GM12878 (cell line): ENCODE measurements around the gene IL36B.

Experiments
- BHLHE40 ChIP-seq, 2 experiments: fragments of 450-650 bp in 1 of 2; IDR thresholded peaks; 2 replicates each; pipeline ENCODE4 v1.6.1; 2011 to 2017; ENCODE audit warnings: low read depth in 2 of 2, borderline replicate concordance in 1 of 2, improper control_type of control experiment in 1 of 2, low read length in 1 of 2, mild to moderate bottlenecking in 1 of 2
- EP300 ChIP-seq, 2 experiments: fragments of 150-350 bp in 1 of 2; IDR thresholded peaks; 2 replicates each; pipeline ENCODE4 v1.6.1; 2011 to 2012; ENCODE audit warnings: low read depth in 2 of 2, low read length in 2 of 2, borderline replicate concordance in 1 of 2, improper control_type of control experiment in 1 of 2, inconsistent platforms in 1 of 2; ENCODE audit not compliant: control insufficient read depth in 1 of 2
- NBN ChIP-seq: fragments of 450-650 bp; IDR thresholded peaks from 2 replicates; pipeline ENCODE4 v1.6.1; 2016
- YY1 ChIP-seq: IDR thresholded peaks from 2 replicates; pipeline ENCODE4 v1.6.1; 2011; ENCODE audit warnings: low read depth, mild to moderate bottlenecking, low read length
- TF ChIP-seq, protein P1 (sequence below): fragments of 450-650 bp; formaldehyde crosslinking; IDR thresholded peaks from 2 replicates; pipeline ENCODE4 v1.4.0; 2022; ENCODE audit warnings: mild to moderate bottlenecking, moderate library complexity
- TF ChIP-seq, protein P2 (sequence below): IDR thresholded peaks from 2 replicates; pipeline ENCODE4 v1.6.1; 2012; ENCODE audit warnings: low read depth, low read length, improper control_type of control experiment
- TF ChIP-seq, protein P3 (sequence below), 3 experiments: IDR thresholded peaks in 2 of 3; conservative IDR thresholded peaks in 1 of 3; 2 replicates each; pipeline ENCODE4 v1.5.1; 2011; ENCODE audit warnings: low read depth in 3 of 3, low read length in 3 of 3, mild to moderate bottlenecking in 3 of 3, control low read depth in 2 of 3, moderate library complexity in 2 of 3, inconsistent platforms in 1 of 3, mixed read lengths in 1 of 3; ENCODE audit not compliant: control insufficient read depth in 2 of 3, insufficient read depth in 1 of 3; ENCODE audit errors: extremely low read depth in 1 of 3

DNA sequence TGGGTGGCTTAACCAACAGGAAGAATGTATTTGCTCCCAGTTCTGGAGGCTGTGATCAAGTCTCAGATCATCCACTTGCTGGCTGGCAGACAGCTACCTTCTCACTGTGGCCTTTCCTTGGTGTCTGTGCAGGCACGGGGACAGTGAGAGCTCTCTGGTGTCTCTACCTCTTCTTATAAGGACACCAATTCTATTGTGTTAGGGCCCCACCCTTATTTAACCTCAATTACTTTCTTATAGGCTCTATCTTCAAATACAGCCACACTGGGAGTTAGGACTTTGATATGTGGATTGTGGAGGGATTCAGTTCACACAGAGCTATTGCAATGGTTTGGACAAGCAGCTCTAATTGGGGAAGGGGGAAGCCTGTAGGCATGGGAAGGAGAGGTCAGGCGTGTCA lies 49.5 kb upstream of the IL36B start:
- TF ChIP-seq YY1 (no peak), NBN (no peak), EP300 (IDR thresholded peaks at IDR 0.05; ENCODE audit: borderline replicate concordance in 1 of 2, control insufficient read depth in 1 of 2, low read depth in 2 of 2, low read length in 2 of 2) (no peak), BHLHE40 (IDR thresholded peaks at IDR 0.05; ENCODE audit: borderline replicate concordance in 1 of 2, low read depth in 2 of 2, low read length in 1 of 2) (no peak)
- TF ChIP-seq, protein P1, sequence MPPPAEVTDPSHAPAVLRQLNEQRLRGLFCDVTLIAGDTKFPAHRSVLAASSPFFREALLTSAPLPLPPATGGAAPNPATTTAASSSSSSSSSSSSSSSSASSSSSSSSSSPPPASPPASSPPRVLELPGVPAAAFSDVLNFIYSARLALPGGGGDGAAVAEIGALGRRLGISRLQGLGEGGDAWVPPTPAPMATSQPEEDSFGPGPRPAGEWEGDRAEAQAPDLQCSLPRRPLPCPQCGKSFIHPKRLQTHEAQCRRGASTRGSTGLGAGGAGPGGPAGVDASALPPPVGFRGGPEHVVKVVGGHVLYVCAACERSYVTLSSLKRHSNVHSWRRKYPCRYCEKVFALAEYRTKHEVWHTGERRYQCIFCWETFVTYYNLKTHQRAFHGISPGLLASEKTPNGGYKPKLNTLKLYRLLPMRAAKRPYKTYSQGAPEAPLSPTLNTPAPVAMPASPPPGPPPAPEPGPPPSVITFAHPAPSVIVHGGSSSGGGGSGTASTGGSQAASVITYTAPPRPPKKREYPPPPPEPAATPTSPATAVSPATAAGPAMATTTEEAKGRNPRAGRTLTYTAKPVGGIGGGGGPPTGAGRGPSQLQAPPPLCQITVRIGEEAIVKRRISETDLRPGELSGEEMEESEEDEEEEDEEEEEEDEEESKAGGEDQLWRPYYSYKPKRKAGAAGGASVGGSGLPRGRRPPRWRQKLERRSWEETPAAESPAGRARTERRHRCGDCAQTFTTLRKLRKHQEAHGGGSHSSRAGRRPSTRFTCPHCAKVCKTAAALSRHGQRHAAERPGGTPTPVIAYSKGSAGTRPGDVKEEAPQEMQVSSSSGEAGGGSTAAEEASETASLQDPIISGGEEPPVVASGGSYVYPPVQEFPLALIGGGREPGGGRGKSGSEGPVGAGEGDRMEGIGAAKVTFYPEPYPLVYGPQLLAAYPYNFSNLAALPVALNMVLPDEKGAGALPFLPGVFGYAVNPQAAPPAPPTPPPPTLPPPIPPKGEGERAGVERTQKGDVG (CRISPR knock-in tag), result no peak
- TF ChIP-seq, protein P2, sequence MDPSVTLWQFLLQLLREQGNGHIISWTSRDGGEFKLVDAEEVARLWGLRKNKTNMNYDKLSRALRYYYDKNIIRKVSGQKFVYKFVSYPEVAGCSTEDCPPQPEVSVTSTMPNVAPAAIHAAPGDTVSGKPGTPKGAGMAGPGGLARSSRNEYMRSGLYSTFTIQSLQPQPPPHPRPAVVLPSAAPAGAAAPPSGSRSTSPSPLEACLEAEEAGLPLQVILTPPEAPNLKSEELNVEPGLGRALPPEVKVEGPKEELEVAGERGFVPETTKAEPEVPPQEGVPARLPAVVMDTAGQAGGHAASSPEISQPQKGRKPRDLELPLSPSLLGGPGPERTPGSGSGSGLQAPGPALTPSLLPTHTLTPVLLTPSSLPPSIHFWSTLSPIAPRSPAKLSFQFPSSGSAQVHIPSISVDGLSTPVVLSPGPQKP, result no peak
- TF ChIP-seq, protein P3, sequence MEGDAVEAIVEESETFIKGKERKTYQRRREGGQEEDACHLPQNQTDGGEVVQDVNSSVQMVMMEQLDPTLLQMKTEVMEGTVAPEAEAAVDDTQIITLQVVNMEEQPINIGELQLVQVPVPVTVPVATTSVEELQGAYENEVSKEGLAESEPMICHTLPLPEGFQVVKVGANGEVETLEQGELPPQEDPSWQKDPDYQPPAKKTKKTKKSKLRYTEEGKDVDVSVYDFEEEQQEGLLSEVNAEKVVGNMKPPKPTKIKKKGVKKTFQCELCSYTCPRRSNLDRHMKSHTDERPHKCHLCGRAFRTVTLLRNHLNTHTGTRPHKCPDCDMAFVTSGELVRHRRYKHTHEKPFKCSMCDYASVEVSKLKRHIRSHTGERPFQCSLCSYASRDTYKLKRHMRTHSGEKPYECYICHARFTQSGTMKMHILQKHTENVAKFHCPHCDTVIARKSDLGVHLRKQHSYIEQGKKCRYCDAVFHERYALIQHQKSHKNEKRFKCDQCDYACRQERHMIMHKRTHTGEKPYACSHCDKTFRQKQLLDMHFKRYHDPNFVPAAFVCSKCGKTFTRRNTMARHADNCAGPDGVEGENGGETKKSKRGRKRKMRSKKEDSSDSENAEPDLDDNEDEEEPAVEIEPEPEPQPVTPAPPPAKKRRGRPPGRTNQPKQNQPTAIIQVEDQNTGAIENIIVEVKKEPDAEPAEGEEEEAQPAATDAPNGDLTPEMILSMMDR (IDR thresholded peaks at IDR 0.05 in 2 of 3, conservative IDR thresholded peaks at IDR 0.05 in 1 of 3; ENCODE audit: control insufficient read depth in 2 of 3, extremely low read depth in 1 of 3, insufficient read depth in 1 of 3, low read depth in 3 of 3, low read length in 3 of 3), result no peak
